Measurements from ENCODE around the gene LTBP1.

LTBP1 gene

DNA sequence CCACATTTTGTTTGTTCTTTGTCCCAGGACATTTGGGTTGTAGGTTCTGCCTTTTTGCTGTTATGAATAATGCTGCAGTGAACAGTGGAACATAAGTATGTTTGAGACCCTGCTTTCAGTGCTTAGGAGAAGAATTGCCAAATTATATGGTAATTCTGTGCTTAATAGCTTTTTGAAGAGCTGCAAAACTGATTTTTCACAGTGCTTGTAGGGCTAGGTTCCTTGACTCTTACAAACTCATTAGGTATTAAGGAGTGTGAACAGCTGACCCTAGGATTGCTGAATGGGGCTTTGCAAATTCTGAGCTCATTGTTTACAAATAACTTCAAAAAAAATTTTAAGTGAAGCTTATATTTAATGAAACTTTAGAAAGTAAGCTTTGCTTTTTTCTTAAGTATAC is 154.2 kb downstream of the LTBP1 start:
- TF ChIP-seq EP300 (IDR thresholded peaks at IDR 0.05; ENCODE audit: borderline replicate concordance) (no peak), CEBPB (IDR thresholded peaks at IDR 0.05) (no peak), USF1 (IDR thresholded peaks at IDR 0.05) (no peak), RAD21 (IDR thresholded peaks at IDR 0.05; ENCODE audit: low read depth) (no peak), CREB1 (IDR thresholded peaks at IDR 0.05; ENCODE audit: low read depth) (no peak), TEAD4 (IDR thresholded peaks at IDR 0.05) (no peak), REST (IDR thresholded peaks at IDR 0.05; ENCODE audit: low read depth) (no peak), YY1 (IDR thresholded peaks at IDR 0.05; ENCODE audit: low read depth) (no peak), EGR1 (IDR thresholded peaks at IDR 0.05) (no peak)
- TF ChIP-seq, protein P1, sequence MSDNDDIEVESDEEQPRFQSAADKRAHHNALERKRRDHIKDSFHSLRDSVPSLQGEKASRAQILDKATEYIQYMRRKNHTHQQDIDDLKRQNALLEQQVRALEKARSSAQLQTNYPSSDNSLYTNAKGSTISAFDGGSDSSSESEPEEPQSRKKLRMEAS (IDR thresholded peaks at IDR 0.05) = no peak

DNA sequence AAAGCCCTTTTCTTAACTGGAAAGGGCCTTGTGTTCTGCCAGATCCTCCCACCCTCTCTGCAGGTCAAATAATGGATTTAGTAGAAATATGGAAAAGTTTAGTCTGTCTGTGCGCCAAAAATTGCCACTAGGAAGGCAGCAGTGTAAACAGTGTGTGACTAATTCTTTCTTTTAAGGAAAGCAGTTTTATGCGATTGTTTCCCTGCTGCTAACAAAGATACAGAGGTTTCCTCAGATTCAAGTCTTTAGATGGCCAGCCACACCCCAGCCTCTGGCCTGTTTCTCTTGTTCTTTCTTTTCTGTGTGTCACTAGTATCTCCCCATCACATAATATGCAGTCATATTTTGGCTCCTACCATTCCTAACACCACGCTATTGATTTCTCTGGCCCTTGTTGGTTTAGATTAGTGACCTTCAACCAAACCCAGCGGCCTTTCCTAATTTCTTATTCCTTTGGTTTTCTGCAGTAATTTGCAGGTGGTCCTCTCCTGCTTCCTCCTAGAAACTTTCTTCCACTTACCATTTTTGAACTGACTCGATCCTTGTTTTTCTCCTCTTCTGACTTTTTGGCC is 157.4 kb downstream of the LTBP1 start:
- TF ChIP-seq NFIC (IDR thresholded peaks at IDR 0.05) = no peak
- TF ChIP-seq, protein P1 (IDR thresholded peaks at IDR 0.05) = no peak
- no peak for TF ChIP-seq EGR1 (IDR thresholded peaks at IDR 0.05)
- no peak for TF ChIP-seq USF1 (IDR thresholded peaks at IDR 0.05)

- TF ChIP-seq TCF12 (IDR thresholded peaks at IDR 0.05; ENCODE audit: low read depth) = no peak
- TF ChIP-seq REST (IDR thresholded peaks at IDR 0.05; ENCODE audit: low read depth) = no peak
- TF ChIP-seq TEAD4 (IDR thresholded peaks at IDR 0.05) = no peak
- TF ChIP-seq CEBPB (IDR thresholded peaks at IDR 0.05) = no peak
- TF ChIP-seq TAF1 (IDR thresholded peaks at IDR 0.05; ENCODE audit: low read depth) = no peak
- TF ChIP-seq YY1 (IDR thresholded peaks at IDR 0.05; ENCODE audit: low read depth) = no peak
Observed at GRCh38 chr2:33104726-33105125, 158.0 kb downstream of the LTBP1 start.

- TF ChIP-seq ZBTB7A (IDR thresholded peaks at IDR 0.05; ENCODE audit: low read depth) (no peak), EGR1 (IDR thresholded peaks at IDR 0.05) (no peak), CEBPB (IDR thresholded peaks at IDR 0.05) (no peak), USF1 (IDR thresholded peaks at IDR 0.05) (no peak), EP300 (IDR thresholded peaks at IDR 0.05; ENCODE audit: borderline replicate concordance) (no peak)
Observed at GRCh38 chr2:33106115-33106514, 159.4 kb downstream of the LTBP1 start.

DNA sequence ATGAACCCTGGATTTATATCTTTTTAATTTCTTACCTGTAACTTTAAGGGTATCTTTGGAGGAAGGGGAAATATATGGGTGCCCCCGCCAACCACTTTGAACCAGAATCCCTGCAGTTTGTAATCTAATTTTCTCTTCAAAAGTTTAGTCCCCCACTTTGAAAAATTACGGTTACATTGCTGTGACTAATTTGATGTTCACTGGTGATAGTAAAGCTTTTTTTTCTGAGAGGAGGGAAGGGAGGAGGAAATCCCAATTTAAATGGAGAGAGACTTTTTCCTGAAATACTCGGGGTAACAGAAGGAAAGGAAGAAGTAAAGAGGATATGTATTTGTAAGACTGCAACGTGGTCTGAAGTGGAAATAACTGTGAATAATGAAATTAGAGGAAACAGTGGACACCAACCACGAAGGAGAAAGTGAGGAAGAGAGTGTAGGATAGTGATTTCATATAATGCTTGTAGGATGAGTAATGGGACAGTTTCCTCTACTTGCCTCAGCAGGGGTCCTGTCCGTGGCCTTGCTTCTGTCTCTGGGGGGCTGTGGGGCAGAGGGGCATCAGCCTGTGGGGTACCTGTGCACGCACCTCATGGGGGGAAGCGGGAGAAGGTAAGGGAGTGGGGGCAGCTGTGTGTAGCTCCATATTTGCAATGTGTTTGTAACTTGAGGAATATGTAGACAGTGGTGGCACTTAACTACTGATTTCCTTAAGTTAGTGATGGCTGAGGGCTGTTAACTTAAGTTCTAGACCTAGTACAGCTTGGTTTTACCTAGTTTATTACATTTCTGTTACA is 161.1 kb downstream of the LTBP1 start:
- TF ChIP-seq USF1 (IDR thresholded peaks at IDR 0.05) (no peak), CEBPB (IDR thresholded peaks at IDR 0.05) (no peak), RAD21 (IDR thresholded peaks at IDR 0.05; ENCODE audit: low read depth) (no peak), NFIC (IDR thresholded peaks at IDR 0.05) (no peak), YY1 (IDR thresholded peaks at IDR 0.05; ENCODE audit: low read depth) (no peak), TCF12 (IDR thresholded peaks at IDR 0.05; ENCODE audit: low read depth) (no peak), TEAD4 (IDR thresholded peaks at IDR 0.05) (no peak), EGR1 (IDR thresholded peaks at IDR 0.05) (no peak), CREB1 (IDR thresholded peaks at IDR 0.05; ENCODE audit: low read depth) (no peak), EP300 (IDR thresholded peaks at IDR 0.05; ENCODE audit: borderline replicate concordance) (no peak), TAF1 (IDR thresholded peaks at IDR 0.05; ENCODE audit: low read depth) (no peak), FOXM1 (IDR thresholded peaks at IDR 0.05; ENCODE audit: borderline replicate concordance, low read depth) (no peak), REST (IDR thresholded peaks at IDR 0.05; ENCODE audit: low read depth) (no peak)
- TF ChIP-seq, protein P1 (IDR thresholded peaks at IDR 0.05) = no peak

Data from Ishikawa (cell line).